ENCODE results near the gene ZSCAN12.

DNA sequence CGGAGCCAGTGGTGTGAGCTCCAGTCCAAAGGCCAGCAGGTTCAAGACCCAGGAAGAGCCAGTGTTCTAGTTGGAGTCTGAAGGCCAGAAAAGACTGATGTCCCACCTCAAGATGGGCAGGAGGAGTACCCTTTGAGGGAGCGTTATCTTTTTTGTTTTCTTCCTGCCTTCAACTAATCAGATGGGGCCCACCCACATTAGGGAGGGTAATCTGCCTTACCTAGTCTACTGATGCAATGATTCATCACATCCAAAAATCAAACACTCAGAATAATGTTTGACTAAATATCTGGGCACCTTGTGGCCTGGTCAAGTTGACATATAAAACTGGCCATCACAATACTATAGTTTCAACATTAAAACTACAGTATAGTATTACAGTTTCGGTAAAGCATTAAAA is 30.1 kb downstream of the ZSCAN12 start:
- TF ChIP-seq, protein P1, sequence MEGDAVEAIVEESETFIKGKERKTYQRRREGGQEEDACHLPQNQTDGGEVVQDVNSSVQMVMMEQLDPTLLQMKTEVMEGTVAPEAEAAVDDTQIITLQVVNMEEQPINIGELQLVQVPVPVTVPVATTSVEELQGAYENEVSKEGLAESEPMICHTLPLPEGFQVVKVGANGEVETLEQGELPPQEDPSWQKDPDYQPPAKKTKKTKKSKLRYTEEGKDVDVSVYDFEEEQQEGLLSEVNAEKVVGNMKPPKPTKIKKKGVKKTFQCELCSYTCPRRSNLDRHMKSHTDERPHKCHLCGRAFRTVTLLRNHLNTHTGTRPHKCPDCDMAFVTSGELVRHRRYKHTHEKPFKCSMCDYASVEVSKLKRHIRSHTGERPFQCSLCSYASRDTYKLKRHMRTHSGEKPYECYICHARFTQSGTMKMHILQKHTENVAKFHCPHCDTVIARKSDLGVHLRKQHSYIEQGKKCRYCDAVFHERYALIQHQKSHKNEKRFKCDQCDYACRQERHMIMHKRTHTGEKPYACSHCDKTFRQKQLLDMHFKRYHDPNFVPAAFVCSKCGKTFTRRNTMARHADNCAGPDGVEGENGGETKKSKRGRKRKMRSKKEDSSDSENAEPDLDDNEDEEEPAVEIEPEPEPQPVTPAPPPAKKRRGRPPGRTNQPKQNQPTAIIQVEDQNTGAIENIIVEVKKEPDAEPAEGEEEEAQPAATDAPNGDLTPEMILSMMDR (conservative IDR thresholded peaks at IDR 0.05; ENCODE audit: low read length), result no peak
- no peak for TF ChIP-seq EZH2phosphoT487 (IDR thresholded peaks at IDR 0.05; ENCODE audit: borderline replicate concordance, low read depth, low read length)
